HG03280 (cell line): ENCODE data around the gene OBSL1.

Source experiments
- ATAC-seq: cut with Tn5 transposase; IDR thresholded peaks from one replicate; pipeline ENCODE4 v1.9.1; 2021; ENCODE audit warnings: mild to moderate bottlenecking, moderate library complexity; ENCODE audit not compliant: unreplicated experiment

Gene OBSL1

GRCh38 chr2:219571311-219572236 is at the start of gene OBSL1:
Gene OBSL1, minus strand, starts transcription at chr2:219571539. Its CDS starts 307 bp downstream, at chr2:219571232.
- no peak for ATAC-seq

GRCh38 chr2:219620546-219620945 is 49.2 kb upstream of the OBSL1 start:
- no peak for ATAC-seq

GRCh38 chr2:219619235-219619634 is 47.9 kb upstream of the OBSL1 start:
- ATAC-seq: no peak

GRCh38 chr2:219618733-219619122 is 47.4 kb upstream of the OBSL1 start:
- ATAC-seq: no peak

- no peak for ATAC-seq
These were observed 45.2 kb upstream of the OBSL1 start for GRCh38 chr2:219616550-219616949.

- ATAC-seq: no peak
These were observed 44.6 kb upstream of the OBSL1 start for GRCh38 chr2:219615894-219616293.

- ATAC-seq: no peak
These were observed 43.7 kb upstream of the OBSL1 start for GRCh38 chr2:219615036-219615435.

GRCh38 chr2:219614076-219614860 is 42.9 kb upstream of the OBSL1 start:
- ATAC-seq: no peak

- no peak for ATAC-seq
These were observed 42.2 kb upstream of the OBSL1 start for GRCh38 chr2:219613461-219614070.

GRCh38 chr2:219612577-219613286 is 41.4 kb upstream of the OBSL1 start:
- no peak for ATAC-seq

GRCh38 chr2:219611866-219612576 is 40.7 kb upstream of the OBSL1 start:
- ATAC-seq: no peak

- no peak for ATAC-seq
These were observed 40.0 kb upstream of the OBSL1 start for GRCh38 chr2:219611306-219611705.

- ATAC-seq: no peak
These were observed 37.9 kb upstream of the OBSL1 start for GRCh38 chr2:219609149-219609750.

- no peak for ATAC-seq
These were observed 37.1 kb upstream of the OBSL1 start for GRCh38 chr2:219608399-219608964.

- ATAC-seq: no peak
These were observed 36.6 kb upstream of the OBSL1 start for GRCh38 chr2:219607931-219608330.

- ATAC-seq: no peak
These were observed 34.2 kb upstream of the OBSL1 start for GRCh38 chr2:219605607-219605954.

GRCh38 chr2:219603771-219604170 is 32.4 kb upstream of the OBSL1 start:
- no peak for ATAC-seq

- ATAC-seq: no peak
These were observed 27.2 kb upstream of the OBSL1 start for GRCh38 chr2:219598308-219599078.
